Loucy (cell line): ENCODE data around the gene PDE4D.

ENCODE experiments used
- EZH2phosphoT487 ChIP-seq: fragments of 200-600 bp; IDR thresholded peaks from 2 replicates; pipeline ENCODE4 v1.6.1; 2018; ENCODE audit warnings: antibody characterized with exemption, mild to moderate bottlenecking, moderate library complexity, borderline replicate concordance
- TF ChIP-seq, protein P1 (sequence below): fragments of 200-600 bp; sonication (generic); conservative IDR thresholded peaks from 2 replicates; pipeline ENCODE4 v1.5.1; 2014; ENCODE audit warnings: mild to moderate bottlenecking, antibody characterized with exemption, low read length

GRCh38 chr5:59765446-59765845, 128.1 kb downstream of the PDE4D start:
- TF ChIP-seq, protein P1, sequence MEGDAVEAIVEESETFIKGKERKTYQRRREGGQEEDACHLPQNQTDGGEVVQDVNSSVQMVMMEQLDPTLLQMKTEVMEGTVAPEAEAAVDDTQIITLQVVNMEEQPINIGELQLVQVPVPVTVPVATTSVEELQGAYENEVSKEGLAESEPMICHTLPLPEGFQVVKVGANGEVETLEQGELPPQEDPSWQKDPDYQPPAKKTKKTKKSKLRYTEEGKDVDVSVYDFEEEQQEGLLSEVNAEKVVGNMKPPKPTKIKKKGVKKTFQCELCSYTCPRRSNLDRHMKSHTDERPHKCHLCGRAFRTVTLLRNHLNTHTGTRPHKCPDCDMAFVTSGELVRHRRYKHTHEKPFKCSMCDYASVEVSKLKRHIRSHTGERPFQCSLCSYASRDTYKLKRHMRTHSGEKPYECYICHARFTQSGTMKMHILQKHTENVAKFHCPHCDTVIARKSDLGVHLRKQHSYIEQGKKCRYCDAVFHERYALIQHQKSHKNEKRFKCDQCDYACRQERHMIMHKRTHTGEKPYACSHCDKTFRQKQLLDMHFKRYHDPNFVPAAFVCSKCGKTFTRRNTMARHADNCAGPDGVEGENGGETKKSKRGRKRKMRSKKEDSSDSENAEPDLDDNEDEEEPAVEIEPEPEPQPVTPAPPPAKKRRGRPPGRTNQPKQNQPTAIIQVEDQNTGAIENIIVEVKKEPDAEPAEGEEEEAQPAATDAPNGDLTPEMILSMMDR = no peak
- TF ChIP-seq EZH2phosphoT487 = no peak
